ENCODE measurements around the gene CCNK.

The CCNK gene

DNA sequence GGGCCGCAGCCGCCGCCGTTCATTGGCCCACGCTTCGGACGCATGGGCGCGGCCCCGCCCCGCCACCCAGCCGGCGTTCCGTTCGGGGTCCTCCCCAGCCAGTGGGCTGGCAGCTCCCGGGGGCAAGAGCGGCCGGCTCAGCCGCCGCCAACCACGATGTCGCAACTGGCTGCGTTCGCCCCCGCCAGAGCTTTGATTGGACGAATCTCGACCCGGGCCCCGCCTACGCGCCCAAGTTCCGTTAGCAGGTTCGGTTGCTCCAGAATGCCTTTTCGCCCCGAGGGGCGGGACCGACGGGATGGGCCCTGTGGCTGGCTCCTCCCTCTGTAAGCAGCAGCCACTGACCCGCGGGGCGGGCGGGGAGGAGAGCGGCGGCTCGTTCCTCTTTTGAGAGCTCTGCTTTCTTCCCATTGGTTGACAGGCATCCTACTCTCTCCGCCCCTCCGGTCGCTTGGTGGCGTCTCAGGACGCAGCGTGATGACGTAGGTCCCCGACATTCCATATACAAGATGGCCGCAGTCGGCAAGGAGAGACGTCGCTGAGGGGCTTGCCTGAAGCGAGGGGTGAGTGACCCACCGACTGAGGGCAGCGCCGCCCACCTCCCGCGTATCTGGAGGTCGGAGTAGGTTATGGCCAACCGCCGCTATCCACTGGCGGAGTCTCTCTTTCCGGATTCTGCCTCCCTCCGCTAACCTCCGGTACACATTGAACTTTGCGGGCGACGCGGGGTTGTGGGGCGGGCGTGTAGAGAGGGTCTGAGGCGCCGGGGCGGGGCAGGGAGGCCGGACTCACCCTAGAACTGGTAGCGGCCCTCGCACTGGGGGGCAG is at the start of gene CCNK:
Gene CCNK, plus strand, starts transcription at position 493 of the 828 bp plus-strand sequence. CDS start 11,269 bp downstream, outside the sequence.
- peak; percentile 98 for DNase-seq

DNA sequence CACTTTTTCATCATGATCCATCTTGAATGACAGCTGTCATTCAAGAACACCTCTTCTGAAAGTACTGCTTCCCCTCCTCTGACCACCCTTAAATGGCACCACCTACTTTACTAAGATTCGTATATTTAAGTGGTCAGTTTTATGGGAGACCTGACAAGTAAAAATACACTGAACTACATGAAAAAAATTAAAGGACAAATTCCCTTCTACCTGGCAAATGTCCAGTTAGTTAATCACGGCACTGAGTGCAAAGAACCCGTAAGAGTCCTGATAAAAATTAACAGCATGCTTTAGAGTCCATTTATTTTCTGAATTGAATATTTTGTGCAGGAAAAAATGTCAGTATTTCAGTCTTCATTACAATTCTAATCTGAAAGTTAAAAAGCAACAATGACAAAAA is 49.2 kb upstream of the CCNK start:
- no peak for DNase-seq

DNA sequence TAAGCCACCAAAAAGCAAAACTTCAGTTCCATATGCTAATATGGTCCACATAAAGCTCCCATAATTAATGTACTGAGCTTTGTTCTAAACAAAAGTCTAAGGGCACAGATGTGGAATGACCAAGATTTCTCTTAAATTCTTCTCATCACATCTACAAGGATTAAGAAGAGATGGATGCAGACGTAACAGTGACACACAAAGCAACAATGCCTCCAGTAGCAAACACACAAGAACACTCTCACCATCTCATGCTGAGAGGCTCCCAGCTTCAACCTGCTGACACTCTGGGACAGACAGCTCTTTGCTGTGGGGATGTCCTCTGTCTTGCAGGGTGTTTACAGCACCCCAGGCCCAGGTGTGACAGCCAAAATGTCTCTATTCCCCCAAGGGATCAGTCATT is 48.7 kb upstream of the CCNK start:
- no peak for DNase-seq

DNA sequence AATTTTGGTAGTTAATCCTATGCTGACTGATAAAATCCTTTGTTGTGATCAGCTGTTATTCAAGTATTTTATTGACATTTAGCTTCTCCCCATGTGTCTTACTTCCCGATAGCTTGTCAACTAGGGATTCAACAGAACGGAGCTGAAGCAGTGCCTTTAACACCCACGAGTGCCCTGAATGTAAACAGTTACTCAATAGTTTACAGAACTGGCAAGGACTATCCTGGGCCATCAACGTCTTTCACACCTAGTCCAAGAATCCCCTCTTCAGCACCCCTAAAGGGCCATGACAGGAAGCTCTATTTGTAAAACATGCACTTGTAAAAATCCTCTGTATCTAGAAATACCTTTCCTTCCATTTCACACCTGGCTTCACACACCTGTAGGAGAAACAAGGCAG is 45.9 kb upstream of the CCNK start:
- no peak for DNase-seq

DNA sequence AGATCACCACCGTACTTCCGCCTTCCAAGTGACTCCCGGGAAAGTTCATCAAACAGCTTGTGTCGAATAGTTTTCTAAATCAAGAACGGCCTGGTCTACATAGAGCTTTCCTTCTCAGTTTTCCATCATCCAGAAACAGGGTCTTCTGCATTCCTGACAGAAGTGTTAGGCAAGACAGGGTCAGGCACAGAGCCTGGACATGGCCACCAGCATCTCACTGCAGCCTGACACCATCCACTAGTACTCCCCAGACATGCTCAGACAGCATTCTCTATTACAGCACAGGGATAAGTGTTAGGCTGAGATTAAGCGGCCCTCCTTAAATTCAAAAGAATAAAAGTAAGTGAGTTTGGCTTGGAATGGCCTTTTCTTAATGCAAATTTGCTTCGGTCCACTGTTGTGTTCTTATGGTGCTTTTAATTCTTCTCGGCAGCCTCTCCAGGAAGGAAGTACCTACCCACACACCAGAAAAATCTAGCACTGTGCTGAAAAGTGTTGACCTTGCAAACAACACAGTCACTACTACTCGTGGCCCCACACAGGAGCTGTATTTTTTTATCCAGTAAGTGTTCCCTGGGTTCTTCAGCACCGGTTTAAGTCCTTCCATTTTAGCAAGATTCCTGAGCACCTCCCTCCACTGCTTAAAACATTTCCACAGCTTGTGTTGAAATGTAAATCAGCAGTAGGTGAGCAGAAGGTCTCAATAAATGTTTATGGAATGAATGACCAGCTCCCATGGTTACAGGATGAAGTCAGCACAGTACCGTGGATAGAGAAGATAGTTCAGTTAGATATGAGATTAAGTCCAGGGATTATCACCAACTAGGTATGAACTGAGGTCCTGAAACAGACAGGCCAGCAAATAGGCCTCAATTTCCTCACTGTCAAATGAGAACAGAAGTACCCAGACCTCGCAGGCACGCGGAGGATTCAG is 44.7 kb upstream of the CCNK start:
- DNase-seq: no peak

DNA sequence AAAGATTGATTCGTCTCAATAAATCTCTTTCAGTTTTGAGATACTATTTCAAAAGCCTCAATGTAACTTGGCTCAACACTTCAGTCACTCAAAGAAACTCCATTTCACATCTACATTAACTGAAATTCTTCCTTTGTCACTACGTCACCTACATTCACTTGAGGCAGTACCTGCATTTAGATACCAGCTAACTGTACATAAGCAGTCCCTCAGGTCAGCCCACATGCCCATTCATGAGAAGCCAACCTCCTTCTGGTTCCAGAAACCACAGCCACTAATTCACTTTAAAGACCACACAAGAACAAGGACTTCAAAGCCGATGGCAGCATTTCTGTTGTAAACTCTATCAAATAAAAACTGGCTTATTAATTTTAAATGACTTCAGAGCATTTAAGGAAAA is 43.5 kb upstream of the CCNK start:
- no peak for DNase-seq

DNA sequence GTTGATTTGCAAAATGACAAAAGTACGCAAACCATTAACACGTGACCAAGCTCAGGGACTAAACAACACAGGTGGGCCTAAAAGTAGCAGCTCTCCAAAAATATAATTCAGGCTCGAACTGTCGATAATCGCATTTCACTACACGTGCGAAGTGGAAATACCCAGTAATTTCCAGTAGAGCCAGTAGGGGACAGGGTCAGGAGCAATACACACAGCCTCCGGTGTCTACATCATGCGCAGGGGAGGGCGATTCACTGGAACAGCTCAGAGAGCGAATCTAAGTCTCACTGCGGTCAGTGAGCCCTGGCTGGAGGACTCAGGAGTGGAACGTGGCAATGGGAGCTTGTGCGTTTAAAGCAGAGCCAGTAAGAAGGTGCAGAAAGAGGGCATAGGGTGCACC is 40.9 kb upstream of the CCNK start:
- no peak for DNase-seq

DNA sequence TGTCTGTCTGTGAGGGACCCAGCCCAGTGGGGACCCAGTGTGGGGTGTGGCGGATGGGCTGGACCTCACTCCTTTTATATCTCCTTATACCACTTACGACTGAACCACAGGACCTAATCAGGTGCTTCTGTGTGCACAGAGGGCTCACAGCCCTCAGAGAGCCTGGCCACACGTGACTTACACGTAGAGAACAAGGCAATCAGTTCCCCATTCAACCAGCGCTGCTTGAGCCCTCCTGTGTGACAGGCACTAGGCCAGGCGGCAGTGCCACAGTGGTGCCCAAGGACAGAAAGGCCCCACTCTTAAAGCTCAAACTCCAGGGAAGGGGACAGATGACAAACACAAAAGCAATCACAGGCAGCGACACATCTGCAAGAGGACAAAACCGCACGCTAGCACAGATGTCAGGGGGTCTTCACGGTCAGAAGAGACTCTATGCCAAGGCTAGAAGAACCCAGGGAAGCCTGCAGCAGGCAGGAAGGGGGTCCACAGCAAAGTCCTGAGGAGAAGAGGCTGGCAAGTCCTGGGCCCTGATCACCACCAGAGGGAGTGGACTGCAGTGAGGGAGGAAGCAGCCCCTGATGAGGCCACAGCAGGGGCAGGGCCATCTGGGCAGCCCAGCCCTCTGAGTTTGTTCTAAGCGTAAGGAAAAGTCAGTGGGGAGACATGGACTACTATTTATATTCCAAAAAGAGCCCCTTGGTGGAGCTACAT is 39.9 kb upstream of the CCNK start:
- DNase-seq: no peak

DNA sequence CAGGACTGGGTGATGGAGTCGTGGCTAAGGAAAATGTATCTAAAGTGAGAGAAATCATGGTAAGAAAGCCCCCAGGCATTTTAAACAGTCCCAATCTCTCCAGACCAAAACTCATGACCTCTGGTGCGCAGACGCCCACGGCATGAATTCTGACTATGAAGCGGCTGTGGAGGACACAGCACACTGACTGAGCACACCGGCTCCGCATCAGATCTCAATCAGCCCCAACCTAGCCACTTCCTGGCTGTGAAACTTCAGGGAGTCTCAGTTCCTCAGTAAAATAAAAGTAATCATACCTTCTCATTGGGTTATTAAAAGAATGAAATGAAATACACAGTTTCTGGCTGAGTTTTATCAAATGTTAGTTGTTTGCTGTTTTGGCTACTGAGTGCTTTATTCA is 39.3 kb upstream of the CCNK start:
- no peak for DNase-seq

DNA sequence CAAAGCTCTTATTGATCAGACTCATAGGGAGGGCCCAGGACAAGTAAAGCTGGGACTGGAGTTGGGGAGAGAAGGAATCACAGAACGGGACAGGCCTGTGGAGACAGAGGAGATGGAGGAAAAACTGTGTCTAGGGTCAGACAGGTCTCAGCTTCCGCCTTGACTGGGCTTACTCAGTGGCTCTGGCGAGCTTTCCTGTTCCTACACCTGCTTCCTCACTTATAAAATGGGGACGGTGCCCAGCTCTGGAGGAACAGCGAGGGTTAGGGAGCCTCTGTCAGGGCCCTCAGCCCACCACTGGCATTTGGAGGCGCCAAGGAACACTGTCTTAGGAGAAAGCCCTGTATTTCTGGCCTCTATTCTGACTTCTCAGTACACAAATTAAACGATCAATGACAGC is 35.3 kb upstream of the CCNK start:
- no peak for DNase-seq

DNA sequence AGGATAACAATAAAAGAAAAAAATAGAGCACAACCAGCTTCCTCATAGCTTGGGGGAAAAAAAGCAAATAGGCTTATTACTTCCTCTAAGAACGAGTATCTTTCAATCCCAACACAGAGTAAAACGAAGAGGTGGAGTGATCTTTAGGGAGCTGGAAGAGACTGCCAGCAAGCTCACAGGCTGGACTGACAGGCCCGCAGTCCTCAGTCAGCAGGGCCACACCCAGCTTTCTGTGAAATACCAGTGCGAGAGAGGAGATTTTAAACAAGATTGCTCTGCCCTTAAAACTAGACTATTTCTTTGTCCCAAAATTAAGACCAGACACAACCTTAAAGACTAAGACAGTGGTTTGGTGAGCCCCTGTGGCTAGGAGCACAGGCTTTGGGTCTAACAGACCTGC is 33.5 kb upstream of the CCNK start:
- no peak for DNase-seq

DNA sequence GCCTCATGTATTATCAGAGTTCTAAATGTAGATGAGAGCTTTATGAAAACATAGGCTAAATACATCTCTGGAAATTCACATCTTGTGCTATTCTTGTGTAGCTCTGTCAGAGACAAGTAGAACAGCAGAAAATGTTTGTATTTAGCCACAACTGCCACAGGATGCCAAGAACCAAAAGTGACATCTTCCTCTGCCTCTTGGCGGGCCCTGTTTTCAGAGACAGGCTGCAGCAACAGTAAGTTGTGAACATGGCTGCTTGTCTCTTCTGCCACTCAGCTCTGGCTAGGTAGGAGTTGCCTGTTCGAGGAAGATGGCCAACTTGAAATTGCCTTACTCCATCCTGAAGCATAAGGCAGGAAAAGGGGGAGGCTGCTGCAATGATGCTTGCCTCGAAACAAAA is 30.9 kb upstream of the CCNK start:
- DNase-seq: no peak

DNA sequence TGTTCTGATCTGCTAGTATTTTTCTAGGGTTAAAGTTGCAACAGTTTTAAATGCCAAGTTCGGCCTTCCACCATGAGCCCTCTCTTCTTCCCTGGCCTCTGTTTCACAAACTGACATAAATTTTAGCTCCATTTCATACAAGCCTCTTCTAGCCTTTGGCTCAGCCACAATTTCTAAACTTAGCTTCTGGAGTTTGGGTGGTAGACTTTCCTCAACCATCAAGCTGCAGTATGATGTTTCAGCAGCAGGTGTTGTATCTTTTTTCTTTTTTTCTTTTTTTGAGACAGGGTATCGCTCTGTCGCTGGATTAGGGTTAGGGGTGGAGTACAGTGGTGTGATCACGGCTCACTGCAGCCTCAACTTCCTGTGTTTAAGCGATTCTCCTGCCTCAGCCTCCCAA is 30.0 kb upstream of the CCNK start:
- DNase-seq: no peak

DNA sequence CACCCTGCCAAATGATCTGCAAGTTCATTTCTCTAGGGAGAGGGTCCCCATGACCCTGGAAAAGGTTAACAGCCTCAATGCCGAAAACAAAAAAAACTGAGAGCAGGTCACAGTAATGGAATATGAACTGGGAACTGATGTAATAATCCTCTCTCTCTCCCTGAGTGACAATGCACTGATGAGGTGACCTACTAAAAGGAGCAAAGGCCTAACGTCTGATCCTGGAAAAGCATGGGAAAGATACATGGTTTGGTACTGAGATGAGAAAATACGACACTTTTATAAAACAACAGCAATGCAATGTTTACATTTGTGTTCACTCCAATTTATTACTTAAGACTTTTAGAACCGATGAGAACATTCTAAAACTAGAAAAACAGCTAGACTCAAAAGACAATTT is 28.2 kb upstream of the CCNK start:
- no peak for DNase-seq

DNA sequence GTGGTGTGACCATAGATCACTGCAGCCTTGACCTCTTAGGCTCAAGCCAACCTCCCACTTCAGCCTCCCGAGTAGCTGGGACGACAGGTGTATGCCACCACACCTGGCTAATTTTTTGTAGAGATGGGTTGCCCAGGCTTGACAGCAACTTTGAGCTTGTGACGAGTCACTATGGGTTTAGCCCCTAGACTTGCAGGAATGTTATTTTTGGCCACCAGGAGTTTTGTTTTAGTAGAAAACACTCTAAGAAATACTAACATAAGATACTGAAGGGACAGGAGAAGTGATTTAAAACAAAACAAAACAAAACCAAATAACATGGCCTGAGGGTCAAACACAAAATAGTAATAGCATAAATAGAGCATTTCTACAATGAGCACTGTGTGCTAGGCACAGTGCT is 27.0 kb upstream of the CCNK start:
- DNase-seq: no peak

DNA sequence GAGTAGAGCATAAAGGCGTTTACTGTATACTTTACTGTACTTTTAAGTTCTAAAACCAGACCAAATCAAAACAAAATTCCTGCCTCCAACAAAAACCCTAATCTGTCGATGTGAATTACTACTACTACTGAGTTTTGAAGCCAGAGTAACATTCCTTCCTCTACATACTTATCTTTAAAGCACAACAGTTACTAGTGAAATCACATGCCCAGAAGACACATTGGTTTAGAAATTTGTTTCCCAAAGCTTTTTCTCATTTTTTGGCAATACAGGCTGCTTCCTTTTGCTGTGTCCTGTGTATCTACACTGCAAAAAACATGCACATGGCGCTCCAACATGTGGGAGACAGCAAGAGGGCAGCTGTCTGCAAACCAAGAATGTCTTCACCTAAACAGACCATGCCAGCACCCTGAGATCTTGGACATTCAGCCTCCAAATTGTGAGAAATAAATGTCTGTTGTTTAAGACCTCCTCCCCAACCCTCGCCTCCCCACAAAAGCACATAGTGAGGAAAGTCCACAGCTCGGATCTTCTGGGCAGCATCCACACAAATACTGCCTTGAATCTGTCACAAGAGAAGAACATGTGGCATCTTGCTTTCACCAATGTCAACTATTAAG is 21.6 kb upstream of the CCNK start:
- no peak for DNase-seq

DNA sequence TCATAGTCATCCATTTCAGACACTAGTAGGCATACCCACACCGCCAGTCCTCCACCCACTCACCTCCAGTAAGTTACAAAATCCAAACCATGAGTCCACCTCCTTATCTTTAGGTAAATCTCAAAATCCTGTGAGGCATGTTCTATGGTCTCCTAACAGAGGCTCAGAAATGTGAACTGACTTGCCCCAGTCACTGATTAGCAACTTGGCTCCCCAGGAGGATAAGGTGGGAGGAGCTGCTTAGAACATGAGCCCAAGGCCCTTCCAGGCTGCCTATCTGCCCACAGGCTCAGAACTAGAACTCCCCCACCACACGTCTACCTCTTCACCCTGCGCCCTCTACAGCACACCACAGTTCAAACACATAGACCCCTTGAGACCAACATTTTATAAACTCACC is 20.4 kb upstream of the CCNK start:
- no peak for DNase-seq

DNA sequence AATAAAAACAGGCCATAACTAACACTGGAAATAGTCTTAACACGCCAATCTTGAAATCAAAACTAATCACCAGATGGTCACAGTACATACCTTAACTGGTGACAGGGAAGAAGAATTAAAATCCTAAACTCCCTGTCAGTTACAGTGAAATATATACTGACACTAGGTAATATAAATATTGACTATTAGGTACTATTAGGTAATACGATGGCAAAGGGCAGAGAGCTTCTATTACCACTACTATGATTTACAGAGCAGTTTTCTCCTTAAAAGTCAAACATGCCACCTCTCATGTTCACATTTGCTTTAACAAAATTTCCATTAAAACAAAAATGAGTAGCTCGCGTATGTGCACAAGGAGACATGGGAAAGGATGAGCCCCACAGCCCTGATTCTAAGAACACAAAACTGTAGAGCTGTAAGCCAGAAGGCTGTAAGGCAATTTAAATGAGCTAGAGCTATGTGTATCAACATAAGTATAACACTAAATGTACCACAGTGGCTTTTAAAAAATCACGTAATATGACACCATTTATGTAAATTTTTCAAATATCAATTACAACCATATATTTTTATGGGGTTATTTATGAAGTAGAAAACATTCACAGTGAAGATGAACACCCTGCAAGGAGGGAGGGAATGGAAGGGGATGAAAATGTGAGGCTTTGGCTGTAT is 19.7 kb upstream of the CCNK start:
- DNase-seq: no peak

DNA sequence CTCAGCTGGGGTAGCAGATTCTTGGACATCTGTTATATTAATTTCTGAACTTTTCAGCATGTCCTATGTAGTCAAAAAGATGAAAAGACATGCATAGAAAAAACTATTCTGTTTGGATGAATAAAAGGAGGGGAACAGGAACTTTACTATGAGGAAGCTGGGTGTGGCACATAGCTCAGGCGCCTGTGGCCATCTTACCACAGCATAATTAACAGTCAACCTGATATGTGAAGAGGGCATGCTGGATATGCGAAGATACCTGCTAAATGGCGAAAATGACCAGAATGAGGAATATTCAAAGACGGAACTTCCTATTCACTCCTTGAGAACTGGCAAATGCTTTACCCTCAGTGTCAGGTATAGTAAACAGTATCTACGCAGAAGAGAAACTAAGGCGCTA is 19.0 kb upstream of the CCNK start:
- DNase-seq: no peak

DNA sequence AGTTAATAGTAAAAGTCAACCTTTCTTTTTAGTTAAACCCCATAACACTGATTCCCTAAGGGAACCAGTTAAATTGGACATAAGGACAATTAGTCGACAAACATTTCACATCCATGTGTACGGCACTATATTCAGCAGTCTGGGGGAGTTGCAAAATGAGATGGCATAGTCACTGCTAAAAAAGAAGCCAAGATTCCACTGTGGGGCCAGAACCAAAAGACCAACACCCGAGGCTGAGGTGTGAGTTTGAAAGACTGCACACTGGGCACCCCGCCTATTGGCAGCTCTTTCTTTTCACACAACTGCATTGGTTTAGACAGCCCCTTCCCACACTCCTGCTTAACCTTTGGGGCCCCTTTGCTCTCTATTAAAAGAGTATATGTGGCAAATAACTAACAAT is 17.2 kb upstream of the CCNK start:
- DNase-seq: no peak

DNA sequence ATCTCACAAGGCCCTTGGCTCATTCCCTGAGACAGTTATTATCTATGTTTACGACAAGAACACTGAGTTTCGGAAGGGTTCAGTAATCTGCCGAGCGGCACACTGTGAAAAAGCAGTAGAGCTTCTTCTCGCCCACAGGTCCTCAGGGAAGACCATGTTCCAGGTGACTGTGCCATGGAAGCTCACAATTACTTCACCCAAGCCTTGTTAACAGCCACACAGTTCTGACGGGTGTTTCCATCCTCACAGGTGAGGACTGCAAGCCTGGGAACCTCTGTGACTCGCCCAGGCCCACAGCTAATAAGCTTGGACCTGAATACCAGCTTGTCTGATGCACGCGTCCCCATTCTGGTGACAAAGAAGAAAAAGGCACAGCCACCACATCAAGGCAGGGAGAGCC is 15.9 kb upstream of the CCNK start:
- no peak for DNase-seq

DNA sequence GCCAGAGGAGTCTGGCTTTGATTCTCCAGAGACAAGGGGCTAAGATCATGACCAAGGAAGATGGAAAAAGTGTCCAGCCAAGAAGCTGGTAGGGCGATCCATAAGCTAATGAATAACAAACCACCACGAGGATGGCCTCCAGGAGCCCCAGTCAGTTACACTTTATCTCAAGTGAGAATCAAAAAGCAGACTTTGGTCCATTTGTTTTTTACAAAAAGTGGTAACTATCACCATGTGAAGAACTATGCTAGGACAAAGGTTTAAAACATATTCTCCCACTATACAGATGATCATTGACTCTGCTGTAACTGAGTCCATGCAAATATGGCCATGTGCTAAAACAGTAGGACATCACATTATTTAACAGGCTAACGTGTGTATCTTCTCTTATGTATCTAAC is 14.5 kb upstream of the CCNK start:
- no peak for DNase-seq
